DMS153 treated with DMSO at 0.1 percent for 48 hours (cell line): ENCODE data around the gene ISG15.
A peak's percentile ranks its signal among the peaks of the same experiment; 100 is the strongest.
"Not testable (repeated sequence)": the region's sequence is repeated elsewhere in the genome, so short reads cannot be mapped to it uniquely, and the experiment has no call there.

Experiments
- DNase-seq: peaks from one replicate; lab custom pipeline; 2025; ENCODE audit not compliant: unreplicated experiment; lab: John Stamatoyannopoulos, UW

ISG15 gene

DNA sequence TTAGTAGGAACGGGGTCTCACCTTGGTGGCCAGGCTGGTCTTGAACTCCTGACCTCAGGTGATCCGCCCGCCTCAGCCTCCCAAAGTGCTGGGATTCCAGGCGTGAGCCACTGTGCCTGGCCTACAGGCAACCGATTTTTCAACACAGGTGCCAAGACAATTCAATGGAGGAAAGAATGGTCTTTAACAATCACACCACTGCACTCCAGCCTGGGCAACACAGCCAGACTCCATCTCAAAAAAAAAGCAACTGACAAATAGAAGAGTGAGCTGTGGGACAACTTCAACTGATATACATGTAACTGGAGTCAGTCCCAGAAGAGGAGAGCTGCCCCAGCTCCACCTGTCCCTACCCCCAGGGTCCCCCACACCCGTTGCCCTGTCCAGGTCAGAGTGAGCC is 18.8 kb upstream of the ISG15 start:
- DNase-seq: not testable (repeated sequence)

DNA sequence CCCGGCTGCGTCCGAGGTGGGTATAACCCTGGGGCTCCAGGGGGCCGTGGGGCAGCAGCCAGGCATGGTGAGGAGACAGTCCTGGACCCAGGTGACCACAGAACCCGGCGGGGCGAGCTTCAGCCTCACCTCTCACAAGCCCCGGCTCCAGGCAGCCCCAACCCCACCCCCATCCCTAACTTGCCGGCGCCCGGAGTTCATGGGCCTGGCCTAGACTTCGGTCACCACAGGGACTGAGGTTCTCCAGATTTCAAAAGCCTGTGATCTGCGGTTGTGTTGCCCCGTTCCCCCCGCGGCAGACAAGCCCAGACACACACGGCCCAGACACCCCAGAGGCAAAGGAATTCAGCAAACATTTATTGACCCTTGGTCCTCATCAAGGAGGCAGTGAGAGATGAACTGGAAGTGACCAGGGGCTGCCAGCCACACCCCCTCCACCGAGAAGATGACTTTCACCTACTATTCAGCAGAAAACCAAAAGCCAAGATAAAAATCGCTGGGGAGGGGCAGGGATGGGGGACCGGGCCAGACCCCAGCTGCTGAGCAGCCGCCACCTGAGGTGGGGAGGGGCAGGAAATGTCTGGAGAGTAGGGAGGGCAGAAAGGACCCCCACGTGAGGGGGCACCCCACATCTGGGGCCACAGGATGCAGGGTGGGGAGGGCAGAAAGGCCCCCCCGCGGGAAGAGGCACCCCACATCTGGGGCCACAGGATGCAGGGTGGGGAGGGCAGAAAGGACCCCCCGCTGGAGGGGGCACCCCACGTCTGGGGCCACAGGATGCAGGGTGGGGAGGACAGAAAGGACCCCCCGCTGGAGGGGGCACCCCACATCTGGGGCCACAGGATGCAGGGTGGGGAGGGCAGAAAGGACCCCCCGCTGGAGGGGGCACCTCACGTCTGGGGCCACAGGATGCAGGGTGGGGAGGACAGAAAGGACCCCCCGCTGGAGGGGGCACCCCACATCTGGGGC is 17.3 kb upstream of the ISG15 start:
- DNase-seq: no peak

DNA sequence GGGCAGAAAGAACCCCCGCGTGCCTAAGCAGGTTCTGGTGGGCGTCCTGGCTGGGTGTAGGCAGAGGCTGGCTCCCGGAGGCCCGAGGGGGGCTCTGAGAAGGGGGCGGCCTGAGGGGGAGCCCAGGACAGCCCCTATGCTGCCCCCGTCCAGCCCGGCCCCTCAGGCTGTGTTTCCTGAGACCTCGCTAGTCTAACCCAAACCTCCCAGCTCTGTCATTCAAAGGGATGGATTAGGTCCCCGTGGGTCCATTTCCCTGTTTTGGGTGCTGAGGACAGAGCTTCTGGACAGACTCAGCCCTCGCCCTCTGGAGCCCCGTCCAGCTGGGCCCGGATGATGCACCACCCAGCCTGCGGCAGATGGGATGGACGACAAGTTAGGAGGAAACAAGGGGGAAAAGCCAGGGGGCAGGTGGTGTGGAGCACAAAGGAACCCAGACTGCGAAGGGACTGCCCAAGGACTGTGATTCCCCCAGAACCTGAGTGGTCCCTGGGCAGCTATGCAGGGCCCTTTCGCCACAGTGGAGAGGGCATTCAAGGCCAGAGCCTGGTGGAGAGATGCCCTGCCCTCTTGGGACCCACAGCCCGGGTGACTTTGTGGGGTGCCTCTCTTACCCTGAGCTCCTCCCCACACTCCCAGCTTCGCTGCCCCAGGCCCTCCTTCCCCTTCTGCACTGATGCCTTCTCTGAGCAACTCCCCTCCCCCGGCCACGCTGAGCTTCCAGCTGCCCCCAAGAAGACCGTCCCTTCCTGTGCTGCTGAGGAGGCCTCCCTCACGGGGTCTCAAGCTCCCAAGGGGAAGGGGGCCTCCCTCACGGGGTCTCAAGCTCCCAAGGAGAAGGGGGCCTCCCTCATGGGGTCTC is 16.2 kb upstream of the ISG15 start:
- no peak for DNase-seq

DNA sequence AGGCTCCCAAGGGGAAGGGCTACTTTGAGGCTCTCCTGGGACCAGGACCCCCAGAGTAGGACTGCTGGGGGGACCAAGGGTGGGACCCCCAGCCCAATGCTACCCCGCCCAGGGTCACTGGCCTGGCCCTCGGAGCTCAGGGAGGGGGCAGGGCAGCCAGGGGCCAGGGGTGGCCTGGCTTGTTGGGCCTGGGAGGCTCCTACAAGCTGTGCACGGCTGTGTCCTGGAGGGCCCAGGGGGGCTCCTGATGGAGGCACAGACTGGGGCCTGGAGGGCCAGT is 15.6 kb upstream of the ISG15 start:
- DNase-seq: no peak

DNA sequence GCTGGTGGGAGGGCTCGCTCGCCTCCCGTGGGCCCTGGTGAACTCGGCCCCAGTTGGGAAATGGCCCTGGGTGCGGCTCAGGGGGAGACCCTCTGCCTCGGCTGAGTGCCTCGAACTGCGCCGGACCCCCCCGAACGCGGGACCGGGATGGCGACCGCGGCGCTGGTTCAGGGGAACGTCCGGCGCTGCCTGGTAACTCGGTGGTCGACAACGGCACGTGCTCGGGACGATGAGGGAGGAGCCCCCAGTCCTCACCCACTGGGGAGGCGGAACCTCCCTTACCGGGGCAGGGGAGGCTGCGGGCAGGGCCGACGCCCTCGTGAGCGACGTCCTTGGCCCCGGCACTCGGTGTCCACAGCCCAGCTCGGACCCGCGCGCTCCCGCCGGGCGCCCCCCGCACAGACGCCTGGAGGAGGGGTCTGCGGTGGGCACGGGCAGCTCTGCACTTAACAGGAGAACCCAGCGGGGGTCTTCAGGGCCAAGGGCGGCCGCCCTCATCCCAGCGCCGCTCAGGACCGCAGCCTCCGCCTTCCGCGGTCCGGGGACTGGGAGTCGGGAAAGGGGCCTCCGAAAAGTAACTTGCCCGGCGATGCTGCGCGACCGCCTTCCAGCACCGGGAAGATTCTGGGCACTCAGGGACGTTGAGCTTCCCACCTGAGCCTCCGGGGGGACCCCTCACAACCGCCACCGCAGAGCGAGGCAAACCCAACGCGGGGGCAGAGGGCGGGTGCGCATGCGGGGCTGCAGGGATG is 15.1 kb upstream of the ISG15 start:
- no peak for DNase-seq

DNA sequence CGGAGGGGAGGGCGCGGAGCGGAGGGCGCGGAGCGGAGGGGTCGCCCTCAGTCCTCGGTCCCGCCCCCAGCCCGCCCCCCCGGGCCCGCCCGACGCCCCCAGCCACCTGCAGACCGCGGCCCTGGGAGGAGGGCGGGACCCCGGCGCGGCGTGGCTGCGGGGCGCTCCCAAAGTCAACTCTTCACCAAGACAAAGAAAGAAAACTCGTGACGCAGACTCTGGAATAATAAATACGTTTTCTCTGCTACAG is 14.6 kb upstream of the ISG15 start:
- no peak for DNase-seq

DNA sequence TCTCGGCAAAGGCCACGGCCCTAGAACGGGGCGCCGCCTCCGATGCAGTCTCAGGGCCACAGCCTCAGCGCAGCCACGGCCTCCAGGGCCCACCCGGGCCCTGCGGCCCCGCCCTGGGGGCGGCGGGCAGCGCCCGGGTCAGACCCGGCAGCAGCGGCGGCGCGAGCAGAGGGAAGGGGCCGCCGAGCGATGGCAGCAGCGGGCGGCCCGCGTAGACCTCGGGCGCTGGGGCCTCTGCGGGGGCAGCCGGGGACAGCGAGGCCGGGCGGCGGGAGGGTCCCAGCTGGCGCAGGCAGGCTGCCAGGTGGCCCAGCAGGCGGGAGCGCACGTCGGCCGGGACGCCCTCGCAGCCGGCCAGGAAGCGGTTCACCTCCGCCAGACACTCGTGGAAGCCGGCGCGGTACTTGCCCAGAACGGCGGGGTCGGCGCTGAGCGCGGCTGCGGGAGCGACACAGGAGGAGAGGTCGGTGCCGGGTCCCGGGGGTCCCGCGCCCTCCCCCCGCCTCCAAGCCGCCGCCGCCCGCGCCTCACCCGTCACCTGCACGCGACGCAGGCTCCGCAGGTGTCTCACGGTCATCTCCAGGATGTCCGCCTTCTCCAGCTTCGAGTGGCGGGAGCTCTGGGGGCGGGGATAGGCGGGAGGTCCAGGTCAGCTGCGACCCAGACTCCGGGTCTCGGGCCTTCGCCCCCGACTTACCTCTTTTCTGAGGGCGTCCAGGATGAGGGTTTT is 14.1 kb upstream of the ISG15 start:
- DNase-seq: no peak

DNA sequence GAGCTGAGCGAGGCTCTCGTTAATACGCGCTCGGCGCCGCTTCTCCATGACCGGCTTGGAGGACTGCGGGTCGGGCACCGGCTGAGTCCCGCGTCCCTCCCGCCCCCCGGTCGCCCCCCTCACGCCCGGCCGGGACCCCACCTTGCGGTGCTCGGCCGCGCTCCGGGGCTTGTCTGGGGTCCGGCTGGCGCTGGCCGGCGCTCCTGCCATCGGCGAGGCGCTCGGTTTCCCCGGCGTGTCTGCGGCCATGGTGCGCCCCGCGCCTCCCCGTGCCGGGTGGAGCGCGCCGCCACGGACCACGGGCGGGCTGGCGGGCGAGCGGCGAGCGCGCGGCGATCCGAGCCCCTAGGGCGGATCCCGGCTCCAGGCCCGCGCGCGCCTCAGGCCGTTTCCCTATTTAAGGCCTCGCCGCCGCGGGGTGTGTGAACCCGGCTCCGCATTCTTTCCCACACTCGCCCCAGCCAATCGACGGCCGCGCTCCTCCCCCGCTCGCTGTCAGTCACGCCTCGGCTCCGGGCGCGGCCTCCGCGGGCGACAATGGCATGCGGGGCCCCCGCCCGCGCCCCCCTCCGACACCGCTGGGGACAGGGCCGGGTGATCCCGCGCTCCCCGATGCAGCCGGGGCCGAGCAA is 13.5 kb upstream of the ISG15 start, which contains the start of gene HES4:
Gene HES4 (minus strand): TSS at position 373 of the 632 bp plus-strand sequence. CDS start 124 bp downstream, at position 249.
- DNase-seq: peak; percentile 74

DNA sequence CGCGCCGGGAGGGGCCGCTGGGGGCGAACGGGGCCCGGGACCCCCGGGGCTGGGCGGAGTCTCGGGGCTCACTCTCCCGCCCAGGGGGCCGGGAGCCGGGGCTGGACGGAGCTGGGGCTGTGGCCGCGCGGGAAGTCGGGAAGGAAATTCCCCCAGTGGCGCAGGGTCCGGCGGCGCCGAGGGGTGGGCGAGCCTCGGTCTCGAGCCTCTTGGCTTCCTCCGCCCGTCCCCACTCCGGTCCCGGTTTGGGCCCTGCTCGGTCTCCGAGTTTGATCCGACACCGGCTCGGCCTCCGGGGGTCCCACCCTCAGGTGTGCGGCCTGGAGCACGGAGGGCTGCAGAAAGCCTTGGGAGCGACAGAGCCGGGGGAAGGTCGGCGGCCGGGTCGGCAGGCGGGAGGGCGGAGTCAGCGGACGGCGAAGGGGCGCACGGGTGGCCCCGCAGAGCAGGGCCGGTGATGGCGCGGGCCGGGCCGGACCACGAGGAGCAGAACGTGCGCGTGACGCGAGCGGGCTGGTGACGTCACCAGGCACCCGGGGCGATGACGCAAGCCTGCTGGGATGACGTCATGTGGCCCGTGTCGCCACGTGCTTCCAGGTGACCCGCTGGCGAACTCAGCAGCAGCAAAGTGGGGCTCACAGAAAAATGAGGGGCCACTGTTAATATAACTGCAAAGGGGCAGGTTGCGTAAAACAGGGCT is 12.8 kb upstream of the ISG15 start:
- DNase-seq: peak; percentile 68

DNA sequence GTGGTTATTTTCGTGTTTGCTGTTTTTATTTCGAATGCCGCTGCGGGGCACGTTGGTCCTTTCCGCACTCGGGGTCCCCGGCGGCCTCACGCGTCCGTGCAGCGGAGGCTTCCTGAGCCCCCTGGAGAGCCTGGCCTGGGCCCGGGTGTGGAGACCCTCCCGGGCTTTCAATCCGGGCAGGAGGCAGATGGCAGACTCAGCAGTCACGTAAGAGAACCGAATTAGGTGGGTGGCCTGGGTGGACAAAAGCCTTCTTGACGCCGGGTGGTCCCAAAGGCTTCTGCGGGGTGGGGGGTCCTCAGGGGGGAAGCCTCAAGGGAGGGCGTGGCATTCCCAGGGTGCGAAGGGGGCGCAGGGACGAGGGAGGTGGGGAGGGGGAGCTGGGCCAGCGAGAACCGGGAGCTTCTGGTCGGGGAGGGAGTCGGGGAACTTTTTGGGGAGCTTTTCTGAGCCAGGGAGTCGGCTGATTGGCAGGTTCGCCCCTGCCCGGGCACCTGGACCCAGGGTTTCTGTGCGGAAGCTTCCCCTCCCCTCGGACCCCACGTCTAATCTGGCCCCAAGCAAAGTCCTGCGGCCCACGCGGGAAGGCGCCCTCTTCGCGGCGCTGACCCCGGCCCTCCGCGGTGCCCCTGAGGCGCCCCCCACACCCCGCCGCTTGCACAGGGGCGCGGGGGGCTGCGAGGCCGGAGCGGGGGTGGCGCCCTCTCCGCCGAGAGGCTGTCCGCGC is 12.1 kb upstream of the ISG15 start:
- DNase-seq: no peak

DNA sequence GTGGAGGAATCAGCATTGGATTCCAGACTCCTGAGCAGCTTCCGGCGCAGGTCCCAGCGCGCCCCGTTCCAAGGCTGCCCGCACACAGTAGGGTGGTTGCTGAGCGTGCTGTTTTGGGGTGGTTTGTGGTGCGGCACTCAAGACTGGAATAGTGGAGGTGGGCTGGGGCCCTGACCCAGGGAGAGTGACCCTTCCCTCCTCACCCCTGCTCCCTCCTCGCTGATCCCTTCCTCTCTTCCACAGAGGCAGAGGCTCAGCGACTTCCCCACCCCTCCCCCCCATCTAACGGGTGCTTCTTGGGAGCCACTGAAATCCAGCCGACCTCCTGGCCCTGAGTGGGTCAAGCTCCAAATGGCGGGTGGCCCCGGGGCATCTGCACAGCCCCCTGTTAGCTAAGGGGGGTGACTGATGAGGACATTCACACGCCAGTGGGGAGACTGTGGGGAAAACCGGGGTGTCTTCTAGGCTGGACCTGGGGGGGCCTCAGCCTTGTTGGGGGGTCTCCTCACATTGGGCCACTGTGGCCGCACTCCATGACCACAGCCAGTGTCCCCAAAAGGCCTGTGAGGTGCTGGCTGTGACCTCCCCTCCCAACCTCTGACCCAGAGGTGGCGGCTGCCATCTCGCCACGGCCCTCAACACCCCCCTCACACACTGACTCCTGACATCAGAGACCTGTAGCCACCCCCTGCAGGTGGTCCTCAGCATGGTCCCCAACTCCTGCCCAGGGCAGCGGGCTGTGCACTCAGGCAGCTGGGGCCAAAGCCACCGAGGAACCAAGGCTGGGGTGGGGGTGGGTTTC is 9.5 kb upstream of the ISG15 start:
- DNase-seq: no peak

DNA sequence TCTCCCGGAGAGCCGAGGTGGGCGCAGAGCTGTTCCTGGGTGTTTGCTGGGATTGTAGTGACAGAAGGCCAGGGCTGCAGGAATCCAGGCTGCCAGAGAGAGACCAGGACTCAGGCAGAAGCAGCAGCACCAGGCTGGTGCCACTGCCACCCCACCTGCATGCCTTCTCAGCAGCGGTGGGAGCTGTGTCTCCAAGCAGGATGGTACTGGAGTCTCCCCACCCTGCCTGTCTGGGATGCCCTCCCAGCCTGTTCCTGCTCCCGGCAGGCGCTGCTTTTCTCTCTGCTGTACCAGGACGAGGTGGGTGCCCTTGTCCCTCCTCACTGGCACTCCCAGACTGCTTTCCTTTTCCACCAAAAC is 8.9 kb upstream of the ISG15 start:
- DNase-seq: no peak

DNA sequence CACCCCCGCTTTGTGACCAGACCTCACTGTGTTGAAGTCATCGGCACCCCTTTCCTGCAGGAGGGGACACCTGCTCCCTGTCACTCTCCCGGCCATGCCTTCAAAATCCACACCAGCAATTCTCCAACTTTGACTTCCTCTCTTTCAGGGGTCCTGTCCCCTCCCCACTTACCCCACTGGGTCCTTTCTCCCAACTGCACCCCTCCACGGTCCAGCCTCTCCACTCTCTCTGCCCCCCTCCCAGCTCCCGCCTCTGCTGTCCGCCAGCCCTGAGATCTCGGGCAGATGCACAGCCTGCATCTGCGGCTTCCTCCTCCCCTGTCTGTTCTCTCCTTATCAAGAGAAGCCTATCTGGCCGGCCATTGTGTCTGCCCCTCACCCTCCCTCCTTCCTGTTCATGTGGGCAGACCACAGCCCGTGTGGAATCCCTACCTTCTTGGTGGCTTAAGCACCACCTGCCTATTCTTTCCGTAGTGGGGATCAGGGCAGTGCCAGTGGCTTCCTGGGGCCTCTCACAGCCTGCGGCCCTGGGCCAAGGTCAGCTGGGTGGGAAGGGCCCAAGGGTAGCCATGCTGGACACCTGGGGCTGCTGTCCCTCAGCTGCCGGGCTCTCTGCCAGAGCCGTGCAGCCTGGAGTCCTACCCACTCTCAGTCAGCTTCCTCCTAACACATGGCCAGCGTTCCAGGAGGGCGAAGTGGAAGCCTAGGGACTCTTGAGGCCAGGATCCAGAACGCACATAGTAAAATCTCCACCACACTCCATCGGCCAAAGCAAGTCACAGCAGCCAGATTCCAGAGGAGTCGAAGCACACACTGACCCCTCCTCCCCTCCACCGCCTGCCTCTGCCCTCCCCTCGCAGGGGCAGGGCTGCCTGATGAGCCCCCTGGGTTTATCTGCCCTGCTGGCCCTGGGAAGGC is 8.3 kb upstream of the ISG15 start:
- DNase-seq: peak; percentile 69

DNA sequence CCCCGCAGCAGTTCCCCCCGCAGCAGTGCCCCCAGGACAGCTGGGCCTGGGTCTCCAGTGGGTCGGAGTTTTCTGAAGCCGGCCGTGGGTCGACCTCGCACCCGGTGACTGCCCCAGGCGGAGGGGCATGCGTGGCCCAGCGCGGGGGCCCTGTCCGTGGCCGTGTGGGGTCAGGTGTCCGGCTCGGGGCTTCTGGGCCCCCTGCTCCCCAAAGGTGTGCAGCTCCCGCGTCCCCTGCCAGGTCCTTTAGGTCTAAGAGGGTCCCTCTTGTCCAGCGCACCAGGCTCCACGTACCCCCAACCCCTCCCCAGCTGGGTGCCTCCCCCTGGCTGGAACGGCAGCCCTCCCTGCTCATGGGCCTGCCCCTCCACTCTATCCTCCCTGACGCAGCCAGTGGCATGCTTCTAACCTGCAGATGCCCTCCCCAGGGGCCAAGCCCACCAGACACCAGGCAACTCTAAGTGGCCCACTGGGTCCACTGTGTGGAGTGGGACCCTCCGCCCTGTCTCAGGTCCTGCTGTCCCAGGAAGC is 7.5 kb upstream of the ISG15 start:
- no peak for DNase-seq

DNA sequence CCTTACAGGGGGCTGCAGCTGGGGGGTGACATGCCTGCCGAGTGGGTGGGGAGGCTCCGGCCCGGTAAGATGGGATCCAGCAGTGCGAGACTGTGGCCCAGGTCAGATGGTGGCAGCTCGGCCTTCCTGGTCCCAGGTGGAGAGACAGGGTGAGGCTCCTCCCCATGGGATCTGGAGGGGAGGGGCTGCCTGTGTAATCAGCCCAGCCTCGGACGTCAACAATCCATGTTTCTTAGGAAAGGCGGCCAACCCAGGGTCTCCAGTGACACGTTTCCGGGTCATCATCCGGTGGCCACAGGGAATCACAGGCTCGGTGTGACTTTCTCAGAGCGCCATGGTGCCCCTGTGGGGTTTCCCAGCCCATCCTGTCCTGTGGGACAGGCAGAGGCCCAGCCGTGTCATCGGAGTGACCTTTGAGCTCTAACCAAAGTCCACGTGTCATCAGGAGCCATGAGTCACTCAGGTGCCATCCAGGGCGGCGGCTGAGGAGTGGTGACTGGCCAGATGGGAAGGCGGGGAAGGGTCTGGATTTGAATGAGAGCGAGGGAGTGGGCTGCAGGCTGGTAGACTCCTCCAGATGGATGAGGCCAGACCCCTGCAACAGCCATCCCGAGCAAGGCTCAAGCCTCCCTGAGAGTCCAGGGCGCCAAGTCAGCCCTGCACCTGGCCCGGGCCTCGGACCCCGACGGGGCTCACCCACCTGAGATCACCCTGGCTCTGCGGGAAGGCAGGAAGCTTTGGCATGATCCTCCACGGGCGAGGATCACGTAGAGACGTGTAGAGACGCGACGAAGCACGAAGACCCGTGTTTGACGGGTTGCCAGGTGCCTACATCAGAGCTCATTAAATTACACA is 6.8 kb upstream of the ISG15 start:
- DNase-seq: no peak

DNA sequence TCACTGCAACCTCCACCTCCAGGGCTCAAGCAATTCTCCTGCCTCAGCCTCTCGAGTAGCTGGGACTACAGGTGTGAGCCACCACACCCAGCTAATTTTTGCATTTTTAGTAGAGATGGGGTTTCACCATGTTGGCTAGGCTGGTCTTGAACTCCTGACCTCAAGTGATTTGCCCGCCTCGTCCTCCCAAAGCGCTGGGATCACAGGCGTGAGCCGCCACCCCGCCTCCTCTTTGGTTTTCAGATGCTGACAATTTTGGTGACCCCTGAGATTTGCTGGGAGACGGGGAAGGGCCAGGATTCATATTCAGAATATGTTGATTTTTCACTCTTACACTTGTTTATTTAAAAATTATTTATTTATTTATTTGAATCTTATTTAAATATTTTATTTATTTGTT is 3.2 kb upstream of the ISG15 start:
- not testable (repeated sequence) for DNase-seq
